ENCODE measurements around the gene B4GALT7.

B4GALT7 gene

DNA sequence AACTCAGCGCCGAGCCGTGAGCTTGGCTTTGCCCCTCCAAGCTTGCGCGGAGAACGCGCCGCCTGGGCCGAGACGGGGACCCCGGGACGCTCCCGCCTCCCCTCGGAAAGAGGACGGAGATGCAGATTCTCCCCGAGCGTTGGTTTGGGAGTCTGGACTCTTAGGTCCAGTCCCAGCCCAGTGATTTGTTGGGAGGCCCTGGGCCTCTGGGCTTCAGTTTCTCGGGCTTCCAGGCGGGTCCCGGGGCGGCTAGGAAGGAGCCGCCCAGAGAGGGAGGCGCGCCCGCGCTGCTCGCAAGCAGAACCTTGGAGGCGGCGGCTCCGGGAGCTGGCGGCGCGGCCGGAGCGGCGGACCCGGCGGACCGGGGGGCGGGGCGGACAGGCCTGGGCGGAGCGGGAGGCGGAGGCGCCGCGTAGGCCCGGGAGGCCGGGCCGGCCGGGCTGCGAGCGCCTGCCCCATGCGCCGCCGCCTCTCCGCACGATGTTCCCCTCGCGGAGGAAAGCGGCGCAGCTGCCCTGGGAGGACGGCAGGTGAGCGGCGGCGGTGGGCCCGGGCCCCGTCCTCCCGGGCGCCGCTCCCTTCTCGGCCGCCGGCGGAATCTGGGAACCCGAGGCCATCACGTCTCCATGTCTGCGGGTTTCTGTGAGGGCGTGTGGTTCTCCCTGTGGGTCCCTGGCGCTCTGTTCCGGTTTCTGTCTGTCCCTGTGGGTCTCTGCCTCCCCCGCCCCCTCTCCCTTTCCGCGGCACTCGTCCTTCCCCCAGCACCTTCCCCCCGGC, at the start of gene B4GALT7:
B4GALT7 (plus strand) TSS at position 402 of the 777 bp plus-strand sequence; CDS start at position 481, 79 bp downstream.
- 0 out of 2 replicates have a peak, but pooled peaks have one; percentile 4 for TF ChIP-seq CTCF (conservative IDR thresholded peaks at IDR 0.05)
- peak within 1 kb of the TSS; percentile 90 for H3K27ac ChIP-seq

- H3K27ac ChIP-seq = peak overlapping the region; percentile 93
- TF ChIP-seq CTCF (conservative IDR thresholded peaks at IDR 0.05) = 0 out of 2 replicates have a peak, but pooled peaks have one; percentile 10
These were observed 47.0 kb upstream of the B4GALT7 start for GRCh38 chr5:177552839-177553455.

DNA sequence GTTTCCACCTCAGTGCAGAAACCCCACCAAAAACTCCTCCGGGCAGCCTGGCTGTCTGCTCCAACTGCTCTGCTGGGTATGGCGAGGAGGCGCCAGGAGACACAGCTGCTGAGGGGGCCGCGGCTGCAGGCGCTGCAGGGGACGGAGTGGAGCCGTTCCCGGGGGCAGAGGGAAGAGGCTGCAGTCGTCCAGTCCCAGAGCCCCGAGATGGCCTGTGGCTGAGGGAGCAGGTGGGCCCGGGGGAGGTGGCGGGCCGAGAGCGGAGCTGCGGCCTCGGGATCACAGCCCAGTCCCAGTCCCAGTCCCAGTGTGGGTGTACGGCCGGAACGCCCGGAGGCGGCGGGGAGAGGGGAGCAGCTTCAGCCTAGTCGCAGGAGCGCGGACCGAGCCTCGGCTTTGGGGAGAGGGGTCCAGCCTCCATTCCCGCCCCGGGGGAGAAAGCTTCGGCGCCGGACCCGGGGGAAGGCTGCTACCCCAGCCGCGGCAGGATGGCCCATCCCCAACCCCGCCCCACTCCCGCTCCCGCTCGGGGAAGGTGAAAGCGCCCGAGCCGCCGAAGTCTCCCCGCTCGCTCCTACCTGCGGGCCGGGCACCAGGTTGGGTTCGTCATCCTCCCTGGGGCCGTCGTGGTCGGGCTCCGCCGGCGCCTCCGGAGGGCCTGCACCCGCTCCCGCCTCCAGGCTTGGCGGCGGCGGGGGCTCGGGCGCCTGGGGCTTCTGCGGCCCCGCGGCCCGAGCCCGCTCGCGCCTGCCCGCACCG, 46.1 kb upstream of the B4GALT7 start:
- no peak for TF ChIP-seq CTCF (conservative IDR thresholded peaks at IDR 0.05)
- peak overlapping the region; percentile 93 for H3K27ac ChIP-seq

DNA sequence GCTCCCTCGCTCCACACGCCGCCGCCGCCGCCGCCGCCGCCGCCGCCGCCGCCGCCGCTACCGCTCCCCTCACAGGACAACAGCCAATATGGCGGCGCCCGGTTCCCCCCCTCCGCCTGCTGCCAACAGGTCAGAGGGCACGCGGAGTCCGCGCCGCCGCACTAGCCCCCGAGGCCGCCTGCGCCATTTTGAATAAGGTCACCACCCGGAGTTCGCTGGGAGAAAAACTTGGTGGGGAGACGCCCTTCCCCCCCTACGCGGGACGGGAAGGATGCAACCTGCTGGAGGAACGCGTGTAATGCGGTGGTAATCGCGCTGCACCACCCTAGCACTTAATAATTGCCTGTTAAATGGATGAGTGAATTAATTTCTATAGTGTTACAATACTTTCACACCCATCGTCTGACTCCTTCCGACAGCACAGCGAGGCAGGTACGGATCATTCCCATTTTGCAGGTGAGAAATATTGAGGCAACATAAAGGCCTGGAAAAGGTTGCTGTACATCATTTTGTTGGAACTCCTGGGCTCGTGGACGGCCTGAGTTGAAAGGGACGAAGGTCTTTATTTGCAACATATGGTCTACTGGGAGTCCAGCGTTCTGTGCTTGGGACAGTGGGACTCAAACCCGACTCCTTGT, 45.3 kb upstream of the B4GALT7 start, which contains the start of gene FAM193B:
FAM193B (minus strand) TSS at position 90 of the 638 bp plus-strand sequence. CDS start 105 bp downstream, outside the sequence.
- peak within 1 kb of the TSS; percentile 93 for H3K27ac ChIP-seq
- TF ChIP-seq CTCF (conservative IDR thresholded peaks at IDR 0.05) = peak; percentile 60

DNA sequence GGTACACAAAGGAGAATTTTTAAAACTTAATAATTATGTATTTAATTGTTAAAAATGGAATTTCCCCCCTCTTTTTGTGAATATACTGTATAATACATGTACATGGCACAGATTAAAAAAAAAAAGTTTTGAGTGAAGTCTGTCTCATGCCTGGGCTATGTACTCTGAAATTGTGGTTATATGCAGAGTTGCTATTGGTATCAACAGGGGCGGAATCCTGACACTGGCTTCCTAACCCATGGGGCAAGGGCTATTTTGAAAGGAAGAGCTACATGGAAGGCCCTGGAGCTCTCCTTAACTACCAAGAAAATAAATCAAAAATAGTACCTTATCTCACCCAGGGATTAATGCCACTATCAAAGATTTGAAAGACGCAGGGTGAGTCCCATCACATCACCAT, 44.7 kb upstream of the B4GALT7 start:
- TF ChIP-seq CTCF (conservative IDR thresholded peaks at IDR 0.05) = no peak
- peak overlapping the region; percentile 93 for H3K27ac ChIP-seq

GRCh38 chr5:177555665-177556064, 44.3 kb upstream of the B4GALT7 start:
- no peak for TF ChIP-seq CTCF (conservative IDR thresholded peaks at IDR 0.05)
- no peak overlapping the region; the same call in 1 of the 2 replicates for H3K27ac ChIP-seq
